HEK293 (cell line): ENCODE measurements around the gene PDE11A.
A peak's percentile ranks its signal among the peaks of the same experiment; 100 is the strongest.

Source experiments
- CTCF ChIA-PET: fragments of 350-600 bp; formaldehyde crosslinking; extraction: SDS; loops from one replicate; lab custom pipeline; 2021; ENCODE audit warnings: antibody characterized with exemption; lab: Yijun Ruan, JAX
- POLR2A ChIA-PET: fragments of 300-600 bp; formaldehyde crosslinking; extraction: SDS; loops from one replicate; lab custom pipeline; 2020; ENCODE audit warnings: antibody characterized with exemption, inconsistent platforms; lab: Yijun Ruan, JAX
- H3K27ac ChIP-seq: fragments of 200-500 bp; sonication (Bioruptor generic); 2 replicates; pipeline ENCODE4 v1.5.1; 2014; ENCODE audit warnings: low read depth, low read length, control low read depth, inconsistent platforms; ENCODE audit errors: extremely low read depth
- H3K36me3 ChIP-seq, 2 experiments: fragments of 200-500 bp in 1 of 2; sonication (Bioruptor generic) in 1 of 2; 1 replicate in 1 of 2; 2 replicates in 1 of 2; pipeline ENCODE4 v1.5.1; 2014 to 2017; ENCODE audit warnings: inconsistent platforms in 2 of 2, low read length in 2 of 2; ENCODE audit not compliant: control insufficient read depth in 2 of 2, insufficient read depth in 1 of 2
- H3K4me1 ChIP-seq: fragments of 200-500 bp; sonication (Bioruptor generic); 2 replicates; pipeline ENCODE4 v1.5.1; 2014; ENCODE audit warnings: mild to moderate bottlenecking, low read length, inconsistent platforms; ENCODE audit not compliant: control insufficient read depth, insufficient read depth
- H3K4me3 ChIP-seq: 2 replicates; pipeline ENCODE4 v1.5.1; 2011; ENCODE audit warnings: low read depth, mild to moderate bottlenecking, control low read depth, low read length, moderate library complexity
- H3K9me3 ChIP-seq: fragments of 200-500 bp; sonication (Bioruptor generic); 2 replicates; pipeline ENCODE4 v1.5.1; 2014; ENCODE audit warnings: low read depth, low read length, inconsistent platforms; ENCODE audit not compliant: control insufficient read depth, insufficient read depth
- CTCF ChIP-seq: fragments of 450-650 bp; formaldehyde crosslinking; IDR thresholded peaks from 2 replicates; pipeline ENCODE4 v1.5.1; 2016; ENCODE audit warnings: missing biosample characterization, missing genetic modification characterization
- OSR2 ChIP-seq: fragments of 450-650 bp; formaldehyde crosslinking; IDR thresholded peaks from 2 replicates; pipeline ENCODE4 v1.5.1; 2016; ENCODE audit warnings: missing biosample characterization, missing genetic modification characterization
- PBX3 ChIP-seq: sonication (generic); formaldehyde crosslinking; IDR thresholded peaks from 2 replicates; pipeline ENCODE4 v1.8.1; 2022; ENCODE audit warnings: mild to moderate bottlenecking, moderate library complexity, missing genetic modification reagents
- PRDM4 ChIP-seq: fragments of 450-650 bp; formaldehyde crosslinking; IDR thresholded peaks from 2 replicates; pipeline ENCODE4 v1.5.1; 2017; ENCODE audit warnings: missing biosample characterization, missing genetic modification characterization
- SCRT2 ChIP-seq: fragments of 450-650 bp; formaldehyde crosslinking; IDR thresholded peaks from 2 replicates; pipeline ENCODE4 v1.5.1; 2016; ENCODE audit warnings: missing biosample characterization, missing genetic modification characterization
- ZBTB48 ChIP-seq: fragments of 450-650 bp; formaldehyde crosslinking; IDR thresholded peaks from 2 replicates; pipeline ENCODE4 v1.5.1; 2016; ENCODE audit warnings: missing biosample characterization, missing genetic modification characterization
- ZFHX2 ChIP-seq: fragments of 450-650 bp; formaldehyde crosslinking; conservative IDR thresholded peaks from 2 replicates; pipeline ENCODE4 v1.5.1; 2016; ENCODE audit warnings: missing biosample characterization, missing genetic modification characterization
- ZNF10 ChIP-seq: fragments of 450-650 bp; formaldehyde crosslinking; IDR thresholded peaks from 2 replicates; pipeline ENCODE4 v1.5.1; 2017; ENCODE audit warnings: missing biosample characterization, missing genetic modification characterization
- ZNF148 ChIP-seq: fragments of 450-650 bp; formaldehyde crosslinking; IDR thresholded peaks from 2 replicates; pipeline ENCODE4 v1.5.0; 2017; ENCODE audit warnings: missing biosample characterization, missing genetic modification characterization, borderline replicate concordance
- ZNF16 ChIP-seq: fragments of 450-650 bp; formaldehyde crosslinking; IDR thresholded peaks from 2 replicates; pipeline ENCODE4 v1.5.1; 2016; ENCODE audit warnings: low read depth, missing biosample characterization, missing genetic modification characterization
- ZNF169 ChIP-seq: fragments of 450-650 bp; formaldehyde crosslinking; IDR thresholded peaks from 2 replicates; pipeline ENCODE4 v1.5.1; 2016; ENCODE audit warnings: missing biosample characterization, missing genetic modification characterization
- ZNF174 ChIP-seq: fragments of 450-650 bp; formaldehyde crosslinking; IDR thresholded peaks from 2 replicates; pipeline ENCODE4 v1.5.0; 2017; ENCODE audit warnings: missing biosample characterization, mild to moderate bottlenecking, missing genetic modification characterization
- ZNF2 ChIP-seq: fragments of 450-650 bp; formaldehyde crosslinking; IDR thresholded peaks from 2 replicates; pipeline ENCODE4 v1.5.1; 2016; ENCODE audit warnings: missing biosample characterization, missing genetic modification characterization
- ZNF280D ChIP-seq: fragments of 450-650 bp; formaldehyde crosslinking; IDR thresholded peaks from 2 replicates; pipeline ENCODE4 v1.5.1; 2016; ENCODE audit warnings: missing biosample characterization, missing genetic modification characterization
- ZNF366 ChIP-seq: fragments of 450-650 bp; formaldehyde crosslinking; conservative IDR thresholded peaks from 2 replicates; pipeline ENCODE4 v1.5.1; 2016; ENCODE audit warnings: missing biosample characterization, missing genetic modification characterization
- ZNF426 ChIP-seq: fragments of 450-650 bp; formaldehyde crosslinking; IDR thresholded peaks from 2 replicates; pipeline ENCODE4 v1.5.1; 2017; ENCODE audit warnings: missing biosample characterization, missing genetic modification characterization, mild to moderate bottlenecking, inconsistent platforms, moderate library complexity
- ZNF548 ChIP-seq: fragments of 450-650 bp; formaldehyde crosslinking; IDR thresholded peaks from 2 replicates; pipeline ENCODE4 v1.5.1; 2016; ENCODE audit warnings: missing biosample characterization, missing genetic modification characterization
- ZNF692 ChIP-seq: fragments of 450-650 bp; formaldehyde crosslinking; IDR thresholded peaks from 2 replicates; pipeline ENCODE4 v1.5.1; 2016; ENCODE audit warnings: missing biosample characterization, missing genetic modification characterization
- ZNF837 ChIP-seq: fragments of 450-650 bp; formaldehyde crosslinking; IDR thresholded peaks from 2 replicates; pipeline ENCODE4 v1.5.1; 2016; ENCODE audit warnings: missing biosample characterization, missing genetic modification characterization
- ZSCAN18 ChIP-seq: fragments of 450-650 bp; formaldehyde crosslinking; IDR thresholded peaks from 2 replicates; pipeline ENCODE4 v1.5.1; 2016; ENCODE audit warnings: missing biosample characterization, missing genetic modification characterization

PDE11A gene

GRCh38 chr2:178114462-178114861, 41.9 kb upstream of the PDE11A start (continued):
- TF ChIP-seq ZNF426 (tag by site-specific recombination) (no peak), ZNF174 (tag by site-specific recombination) (no peak), ZNF148 (tag by site-specific recombination) (no peak), PBX3 (CRISPR knock-in tag) (no peak), ZNF837 (tag by site-specific recombination) (no peak), ZFHX2 (tag by site-specific recombination) (no peak)
- TF ChIP-seq, all 188 proteins: peak for 0

GRCh38 chr2:178112202-178113152, 39.9 kb upstream of the PDE11A start, which contains the start of gene RBM45:
TSS of gene RBM45 (plus strand) at chr2:178112437. CDS start at chr2:178112547, 110 bp downstream.
- H3K4me3 ChIP-seq: peak within 1 kb of the TSS; percentile 67
- POLR2A ChIA-PET: interaction anchor here (0.6 to 1.7 kb wide), 9 partner anchors 38 to 368 kb away, joined by 3 to 15 read pairs (median 5); partner anchors contain the start of genes PJVK, PLEKHA3 and PRKRA
- peaks cover 0 to 5% of the 10 kb centered on the region in 2 experiments; a peak in 1 of 3 replicates for H3K36me3 ChIP-seq
- H3K9me3 ChIP-seq: no peaks in the 10 kb centered on the region
- no peaks in the 10 kb centered on the region for H3K4me1 ChIP-seq
- peak within 1 kb of the TSS; percentile 69 for H3K27ac ChIP-seq
- CTCF ChIA-PET: interaction anchor here (0.5 to 5.3 kb wide), 35 partner anchors 7 to 621 kb away, joined by 3 to 37 read pairs (median 3); no protein-coding TSS in a partner anchor
- no peak for TF ChIP-seq PRDM4 (tag by site-specific recombination)
- no peak for TF ChIP-seq ZNF169 (tag by site-specific recombination)
- peak; percentile 86 for TF ChIP-seq OSR2 (tag by site-specific recombination)
- TF ChIP-seq ZBTB48: no peak
- TF ChIP-seq ZNF280D: no peak
- TF ChIP-seq SCRT2 (tag by site-specific recombination): peak; percentile 51
- no peak; the same call in 1 of the 2 replicates for TF ChIP-seq ZNF366 (tag by site-specific recombination)
- TF ChIP-seq ZNF16 (tag by site-specific recombination): no peak
- peak; percentile 61; the same call in 1 of the 2 replicates for TF ChIP-seq ZNF692 (tag by site-specific recombination)
- no peak for TF ChIP-seq ZSCAN18 (tag by site-specific recombination)
- peak; percentile 95 for TF ChIP-seq ZNF10 (tag by site-specific recombination)
- TF ChIP-seq CTCF (tag by site-specific recombination): peak; percentile 97
- peak; percentile 75 for TF ChIP-seq ZNF2 (tag by site-specific recombination)
- no peak for TF ChIP-seq ZNF548
